ENCODE data around the gene VMO1.

GRCh38 chr17:4795168-4795567, 9.0 kb upstream of the VMO1 start:
- TF ChIP-seq CTCF (IDR thresholded peaks at IDR 0.05), result no peak
- TF ChIP-seq EP300 (IDR thresholded peaks at IDR 0.05), result no peak
- TF ChIP-seq POLR2AphosphoS5 (IDR thresholded peaks at IDR 0.05), result no peak
- TF ChIP-seq POLR2A (IDR thresholded peaks at IDR 0.05), result no peak
